Measurements from ENCODE around the gene AGRP. TPM values are rescaled to one million over a fixed set of nuclear protein-coding genes. Genes with fewer than 3 reads are reported as not detected.
A peak's percentile ranks its signal among the peaks of the same experiment; 100 is the strongest.

The AGRP gene
- total RNA-seq, 1 donor from 2014 or later: 4.9 TPM

- Histone ChIP-seq H3K4me3 (peak within 1 kb of the TSS; percentile 66), H3K27ac (peak within 1 kb of the TSS; percentile 88), H3K27me3 (no peaks in the 10 kb centered on the region), H3K4me1 (peaks cover 32% of the 10 kb centered on the region), H3K36me3 (no peaks in the 10 kb centered on the region), H3K9me3 (no peaks in the 10 kb centered on the region)
- peak; percentile 85 for DNase-seq
- TF ChIP-seq CTCF (IDR thresholded peaks at IDR 0.05): no peak
- intact Hi-C loops (cut with DNase I): loop anchor here (10.0 kb wide), 1 partner anchor 126 kb away; no protein-coding TSS in a partner anchor
- ATAC-seq: peak; percentile 65
These were observed 45.0 kb upstream of the AGRP start, which contains the start of gene RIPOR1 for GRCh38 chr16:67528222-67528869. Gene RIPOR1 (plus strand): TSS chr16:67528829. CDS start chr16:67538447, 9,618 bp downstream.

GRCh38 chr16:67526149-67526791 lies 42.9 kb upstream of the AGRP start:
- no peak for DNase-seq
- Histone ChIP-seq H3K9me3 (no peaks in the 10 kb centered on the region), H3K4me1 (peaks cover 26% of the 10 kb centered on the region), H3K27ac (no peak overlapping the region), H3K4me3 (no peak overlapping the region), H3K36me3 (no peaks in the 10 kb centered on the region), H3K27me3 (no peaks in the 10 kb centered on the region)
- intact Hi-C loops (cut with DNase I): loop anchor here (10.0 kb wide), 1 partner anchor 129 kb away; no protein-coding TSS in a partner anchor
- no peak for ATAC-seq
- TF ChIP-seq CTCF (IDR thresholded peaks at IDR 0.05): no peak

GRCh38 chr16:67525176-67525860 lies 42.0 kb upstream of the AGRP start:
- Histone ChIP-seq H3K27ac (no peak overlapping the region), H3K4me3 (no peak overlapping the region), H3K27me3 (no peaks in the 10 kb centered on the region), H3K4me1 (peaks cover 17% of the 10 kb centered on the region), H3K9me3 (no peaks in the 10 kb centered on the region), H3K36me3 (no peaks in the 10 kb centered on the region)
- ATAC-seq (no peak), DNase-seq (no peak)
- intact Hi-C loops (cut with DNase I): loop anchor here (10.0 kb wide), 1 partner anchor 129 kb away; no protein-coding TSS in a partner anchor
- no peak for TF ChIP-seq CTCF (IDR thresholded peaks at IDR 0.05)

GRCh38 chr16:67521095-67521804 lies 37.9 kb upstream of the AGRP start:
- no peaks in the 10 kb centered on the region for H3K9me3 ChIP-seq
- peak overlapping the region; percentile 86 for H3K27ac ChIP-seq
- peaks cover 4% of the 10 kb centered on the region for H3K4me1 ChIP-seq
- ATAC-seq (peak; percentile 96), DNase-seq (peak; percentile 95)
- no peaks in the 10 kb centered on the region for H3K27me3 ChIP-seq
- peak; percentile 75 for TF ChIP-seq CTCF (IDR thresholded peaks at IDR 0.05)
- peak overlapping the region; percentile 47 for H3K4me3 ChIP-seq
- H3K36me3 ChIP-seq: no peaks in the 10 kb centered on the region
- intact Hi-C loops (cut with DNase I): loop anchor here (10.0 kb wide), 1 partner anchor 134 kb away; no protein-coding TSS in a partner anchor

- Histone ChIP-seq H3K4me3 (no peak overlapping the region), H3K9me3 (no peaks in the 10 kb centered on the region), H3K27ac (no peak overlapping the region), H3K36me3 (no peaks in the 10 kb centered on the region), H3K4me1 (peaks cover 9% of the 10 kb centered on the region), H3K27me3 (no peaks in the 10 kb centered on the region)
- TF ChIP-seq CTCF (IDR thresholded peaks at IDR 0.05): no peak
- DNase-seq (no peak), ATAC-seq (no peak)
- intact Hi-C loops (cut with DNase I): no loop called here
These were observed 35.9 kb upstream of the AGRP start for GRCh38 chr16:67519242-67519641.
